ENCODE data around the gene DACH2.
"Not testable (repeated sequence)": the region's sequence is repeated elsewhere in the genome, so short reads cannot be mapped to it uniquely, and the experiment has no call there.

Gene DACH2

GRCh38 chrX:86148024-86148511 is at the start of gene DACH2:
TSS of gene DACH2 (plus strand) at chrX:86148451.
- Histone ChIP-seq H3K36me3 (replicated peaks) (no peaks in the 10 kb centered on the region), H3K4me3 (peak within 1 kb of the TSS; percentile 62), H3K4me1 (peaks cover 15% of the 10 kb centered on the region), H3K27me3 (ENCODE audit: low read depth) (no peaks in the 10 kb centered on the region), H3K9me3 (no peaks in the 10 kb centered on the region)
- DNase-seq (ENCODE audit: low spot score in 2 of 2) = peak; percentile 90 to 96
- in situ Hi-C loops (cut with MboI; ENCODE audit: low sequenced_read_pairs) = no loop called here

- no peak overlapping the region for H3K4me3 ChIP-seq
- in situ Hi-C loops (cut with MboI; ENCODE audit: low sequenced_read_pairs) = no loop called here
- no peaks in the 10 kb centered on the region for H3K27me3 ChIP-seq (ENCODE audit: low read depth)
- H3K9me3 ChIP-seq = peaks cover 3% of the 10 kb centered on the region; the same call in 1 of the 2 replicates
- no peak for DNase-seq (ENCODE audit: low spot score in 2 of 2)
- no peaks in the 10 kb centered on the region for H3K4me1 ChIP-seq
- no peaks in the 10 kb centered on the region for H3K36me3 ChIP-seq (replicated peaks)
These were observed 45.9 kb upstream of the DACH2 start for GRCh38 chrX:86102341-86102740.

- no peak overlapping the region for H3K4me3 ChIP-seq
- no peaks in the 10 kb centered on the region for H3K27me3 ChIP-seq (ENCODE audit: low read depth)
- DNase-seq (ENCODE audit: low spot score in 2 of 2) = peak in 1 of 2 experiments; percentile 9
- peaks cover 3% of the 10 kb centered on the region; the same call in 1 of the 2 replicates for H3K9me3 ChIP-seq
- H3K4me1 ChIP-seq = no peaks in the 10 kb centered on the region
- in situ Hi-C loops (cut with MboI; ENCODE audit: low sequenced_read_pairs) = no loop called here
- H3K36me3 ChIP-seq (replicated peaks) = no peaks in the 10 kb centered on the region
These were observed 45.2 kb upstream of the DACH2 start for GRCh38 chrX:86103061-86103460.

- Histone ChIP-seq H3K27me3 (ENCODE audit: low read depth) (no peaks in the 10 kb centered on the region), H3K4me1 (no peaks in the 10 kb centered on the region), H3K4me3 (no peak overlapping the region), H3K36me3 (replicated peaks) (no peaks in the 10 kb centered on the region), H3K9me3 (peaks cover 3% of the 10 kb centered on the region; the same call in 1 of the 2 replicates)
- in situ Hi-C loops (cut with MboI; ENCODE audit: low sequenced_read_pairs) = no loop called here
- DNase-seq (ENCODE audit: low spot score in 2 of 2) = no peak
These were observed 43.7 kb upstream of the DACH2 start for GRCh38 chrX:86104526-86104925.

- Histone ChIP-seq H3K9me3 (peaks cover 6% of the 10 kb centered on the region), H3K36me3 (replicated peaks) (no peaks in the 10 kb centered on the region), H3K4me1 (0 out of 2 replicates have a peak, but pooled peaks cover 3% of the 10 kb centered on the region), H3K4me3 (no peak overlapping the region), H3K27me3 (ENCODE audit: low read depth) (no peaks in the 10 kb centered on the region)
- peak; percentile 48 to 66 for DNase-seq (ENCODE audit: low spot score in 2 of 2)
- in situ Hi-C loops (cut with MboI; ENCODE audit: low sequenced_read_pairs) = no loop called here
These were observed 26.3 kb upstream of the DACH2 start for GRCh38 chrX:86121916-86122315.

- no peaks in the 10 kb centered on the region for H3K4me1 ChIP-seq
- H3K36me3 ChIP-seq (replicated peaks) = no peaks in the 10 kb centered on the region
- H3K4me3 ChIP-seq = no peak overlapping the region
- in situ Hi-C loops (cut with MboI; ENCODE audit: low sequenced_read_pairs) = no loop called here
- H3K27me3 ChIP-seq (ENCODE audit: low read depth) = no peaks in the 10 kb centered on the region
- H3K9me3 ChIP-seq = no peaks in the 10 kb centered on the region
- DNase-seq (ENCODE audit: low spot score in 2 of 2) = peak; percentile 10 to 61
These were observed 14.5 kb upstream of the DACH2 start for GRCh38 chrX:86133761-86134160.

GRCh38 chrX:86137071-86137470 is 11.2 kb upstream of the DACH2 start:
- Histone ChIP-seq H3K36me3 (replicated peaks) (no peaks in the 10 kb centered on the region), H3K4me1 (no peaks in the 10 kb centered on the region), H3K4me3 (no peak overlapping the region), H3K27me3 (ENCODE audit: low read depth) (no peaks in the 10 kb centered on the region), H3K9me3 (no peaks in the 10 kb centered on the region)
- DNase-seq (ENCODE audit: low spot score in 2 of 2) = no peak
- in situ Hi-C loops (cut with MboI; ENCODE audit: low sequenced_read_pairs) = no loop called here

- no peaks in the 10 kb centered on the region for H3K4me1 ChIP-seq
- no peaks in the 10 kb centered on the region for H3K9me3 ChIP-seq
- H3K27me3 ChIP-seq (ENCODE audit: low read depth) = no peaks in the 10 kb centered on the region
- in situ Hi-C loops (cut with MboI; ENCODE audit: low sequenced_read_pairs) = no loop called here
- no peaks in the 10 kb centered on the region for H3K36me3 ChIP-seq (replicated peaks)
- H3K4me3 ChIP-seq = no peak overlapping the region
- no peak for DNase-seq (ENCODE audit: low spot score in 2 of 2)
These were observed 6.5 kb upstream of the DACH2 start for GRCh38 chrX:86141786-86142185.

GRCh38 chrX:86146102-86146501 is 2.1 kb upstream of the DACH2 start:
- H3K4me1 ChIP-seq = peaks cover 9% of the 10 kb centered on the region
- no peaks in the 10 kb centered on the region for H3K36me3 ChIP-seq (replicated peaks)
- no peaks in the 10 kb centered on the region for H3K27me3 ChIP-seq (ENCODE audit: low read depth)
- no peak for DNase-seq (ENCODE audit: low spot score in 2 of 2)
- H3K4me3 ChIP-seq = no peak overlapping the region
- in situ Hi-C loops (cut with MboI; ENCODE audit: low sequenced_read_pairs) = no loop called here
- no peaks in the 10 kb centered on the region for H3K9me3 ChIP-seq

GRCh38 chrX:86148594-86148993 is 343 bp downstream of the DACH2 start:
- in situ Hi-C loops (cut with MboI; ENCODE audit: low sequenced_read_pairs) = no loop called here
- DNase-seq (ENCODE audit: low spot score in 2 of 2) = no peak
- no peaks in the 10 kb centered on the region for H3K9me3 ChIP-seq
- H3K4me1 ChIP-seq = peaks cover 15% of the 10 kb centered on the region
- H3K27me3 ChIP-seq (ENCODE audit: low read depth) = no peaks in the 10 kb centered on the region
- H3K4me3 ChIP-seq = peak overlapping the region; percentile 62
- H3K36me3 ChIP-seq (replicated peaks) = no peaks in the 10 kb centered on the region

- in situ Hi-C loops (cut with MboI; ENCODE audit: low sequenced_read_pairs) = no loop called here
- H3K4me3 ChIP-seq = peak overlapping the region; percentile 62
- H3K4me1 ChIP-seq = peaks cover 15% of the 10 kb centered on the region
- peak in 1 of 2 experiments; percentile 35 for DNase-seq (ENCODE audit: low spot score in 2 of 2)
- H3K9me3 ChIP-seq = no peaks in the 10 kb centered on the region
- H3K36me3 ChIP-seq (replicated peaks) = no peaks in the 10 kb centered on the region
- H3K27me3 ChIP-seq (ENCODE audit: low read depth) = no peaks in the 10 kb centered on the region
These were observed 868 bp downstream of the DACH2 start for GRCh38 chrX:86149119-86149518.

- Histone ChIP-seq H3K9me3 (no peaks in the 10 kb centered on the region), H3K36me3 (replicated peaks) (no peaks in the 10 kb centered on the region), H3K27me3 (ENCODE audit: low read depth) (no peaks in the 10 kb centered on the region), H3K4me1 (peaks cover 20% of the 10 kb centered on the region), H3K4me3 (no peak overlapping the region)
- no peak for DNase-seq (ENCODE audit: low spot score in 2 of 2)
- in situ Hi-C loops (cut with MboI; ENCODE audit: low sequenced_read_pairs) = no loop called here
These were observed 6.3 kb downstream of the DACH2 start for GRCh38 chrX:86154553-86154952.

- in situ Hi-C loops (cut with MboI; ENCODE audit: low sequenced_read_pairs) = no loop called here
- Histone ChIP-seq H3K4me1 (no peaks in the 10 kb centered on the region), H3K36me3 (replicated peaks) (no peaks in the 10 kb centered on the region), H3K27me3 (ENCODE audit: low read depth) (no peaks in the 10 kb centered on the region), H3K9me3 (no peaks in the 10 kb centered on the region), H3K4me3 (no peak overlapping the region)
- peak; percentile 46 to 67 for DNase-seq (ENCODE audit: low spot score in 2 of 2)
These were observed 23.1 kb downstream of the DACH2 start for GRCh38 chrX:86171366-86171765.

GRCh38 chrX:86178906-86179305 is 30.7 kb downstream of the DACH2 start:
- Histone ChIP-seq H3K27me3 (ENCODE audit: low read depth) (no peaks in the 10 kb centered on the region), H3K9me3 (no peaks in the 10 kb centered on the region), H3K4me1 (no peaks in the 10 kb centered on the region), H3K4me3 (no peak overlapping the region), H3K36me3 (replicated peaks) (no peaks in the 10 kb centered on the region)
- in situ Hi-C loops (cut with MboI; ENCODE audit: low sequenced_read_pairs) = no loop called here
- no peak for DNase-seq (ENCODE audit: low spot score in 2 of 2)

GRCh38 chrX:86181325-86181724 is 33.1 kb downstream of the DACH2 start:
- H3K4me3 ChIP-seq; H3K36me3 ChIP-seq (replicated peaks); DNase-seq (ENCODE audit: low spot score in 2 of 2); H3K27me3 ChIP-seq (ENCODE audit: low read depth); H3K4me1 ChIP-seq; in situ Hi-C loops (cut with MboI; ENCODE audit: low sequenced_read_pairs); H3K9me3 ChIP-seq: not testable (repeated sequence)
